ENCODE data around the gene TRIM45. TPM values are rescaled to one million over a fixed set of nuclear protein-coding genes. Genes with fewer than 3 reads are reported as not detected.

The TRIM45 gene
- total and polyA plus RNA-seq, 11 donors, result 1.4 to 22.2 (median 9.0) TPM

- no peak for ATAC-seq
- no peak for DNase-seq
- H3K27me3 ChIP-seq, result no peaks in the 10 kb centered on the region
- H3K9me3 ChIP-seq, result no peaks in the 10 kb centered on the region
- intact Hi-C loops (cut with DNase I), result no loop called here
- peaks cover 0 to 1% (median 0%) of the 10 kb centered on the region in 12 donors for H3K4me1 ChIP-seq
- 88 to 91% (median 90%) methylated on average over 1 of the region's 1 CpG for WGBS, 4 donors
- H3K27ac ChIP-seq, result no peak overlapping the region
- no peaks in the 10 kb centered on the region for H3K36me3 ChIP-seq
- no peak overlapping the region for H3K4me3 ChIP-seq
- TF ChIP-seq CTCF (IDR thresholded peaks at IDR 0.05), result no peak
- no peak for TF ChIP-seq POLR2A (IDR thresholded peaks at IDR 0.05)
Observed at GRCh38 chr1:117138561-117138960, 17.0 kb upstream of the TRIM45 start.

- H3K9me3 ChIP-seq, result no peaks in the 10 kb centered on the region
- TF ChIP-seq CTCF (IDR thresholded peaks at IDR 0.05) (no peak), POLR2A (IDR thresholded peaks at IDR 0.05) (no peak)
- no peaks in the 10 kb centered on the region for H3K27me3 ChIP-seq
- no peak overlapping the region for H3K4me3 ChIP-seq
- WGBS, 4 donors, result 92 to 96% (median 93%) methylated on average over 3 of the region's 3 CpGs
- intact Hi-C loops (cut with DNase I), result no loop called here
- no peaks in the 10 kb centered on the region for H3K36me3 ChIP-seq
- no peak overlapping the region for H3K27ac ChIP-seq
- ATAC-seq (no peak), DNase-seq (no peak)
- no peaks in the 10 kb centered on the region for H3K4me1 ChIP-seq
Observed at GRCh38 chr1:117138106-117138505, 16.6 kb upstream of the TRIM45 start.

- Histone ChIP-seq H3K27ac (no peak overlapping the region), H3K27me3 (no peaks in the 10 kb centered on the region), H3K4me1 (no peaks in the 10 kb centered on the region), H3K36me3 (no peaks in the 10 kb centered on the region), H3K4me3 (no peak overlapping the region), H3K9me3 (no peaks in the 10 kb centered on the region)
- no peak for TF ChIP-seq CTCF (IDR thresholded peaks at IDR 0.05)
- no peak for TF ChIP-seq POLR2A (IDR thresholded peaks at IDR 0.05)
- ATAC-seq, result no peak
- WGBS, 4 donors, result 80 to 86% (median 82%) methylated on average over 3 of the region's 3 CpGs
- intact Hi-C loops (cut with DNase I), result no loop called here
- DNase-seq, result no peak
Observed at GRCh38 chr1:117137281-117137855, 15.8 kb upstream of the TRIM45 start.

- ATAC-seq (no peak), DNase-seq (no peak)
- H3K36me3 ChIP-seq, result no peaks in the 10 kb centered on the region
- no peaks in the 10 kb centered on the region for H3K27me3 ChIP-seq
- TF ChIP-seq CTCF (IDR thresholded peaks at IDR 0.05) (no peak), POLR2A (IDR thresholded peaks at IDR 0.05) (no peak)
- H3K9me3 ChIP-seq, result no peaks in the 10 kb centered on the region
- H3K4me3 ChIP-seq, result no peak overlapping the region
- H3K4me1 ChIP-seq, result no peaks in the 10 kb centered on the region
- intact Hi-C loops (cut with DNase I), result no loop called here
- WGBS, 4 donors, result 73 to 81% (median 76%) methylated on average over 2 of the region's 2 CpGs
- no peak overlapping the region for H3K27ac ChIP-seq
Observed at GRCh38 chr1:117136749-117137148, 15.2 kb upstream of the TRIM45 start.
